Mesothelial cell of epicardium (in vitro differentiated cells): ENCODE data around the gene TP53. TPM values are rescaled to one million over a fixed set of nuclear protein-coding genes. Genes with fewer than 3 reads are reported as not detected.
A peak's percentile ranks its signal among the peaks of the same experiment; 100 is the strongest.

Experiments used
- DNase-seq, 2 experiments: peaks; one replicate each; pipeline ENCODE4 v3.0.0; 2021; ENCODE audit warnings: low spot score in 2 of 2; ENCODE audit not compliant: unreplicated experiment in 2 of 2
- H3K27ac Mint-ChIP-seq: 2 replicates; pipeline ENCODE4 v1.8.0; 2021; ENCODE audit warnings: mixed read lengths
- H3K27me3 Mint-ChIP-seq: 2 replicates; pipeline ENCODE4 v1.8.0; 2021; ENCODE audit warnings: low read depth, mixed read lengths
- H3K36me3 Mint-ChIP-seq: 2 replicates; pipeline ENCODE4 v1.8.0; 2021; ENCODE audit warnings: mixed read lengths
- H3K4me1 Mint-ChIP-seq: 2 replicates; pipeline ENCODE4 v1.8.0; 2021; ENCODE audit warnings: mixed read lengths
- H3K4me3 Mint-ChIP-seq: 2 replicates; pipeline ENCODE4 v1.8.0; 2021; ENCODE audit warnings: mild to moderate bottlenecking, moderate library complexity, mixed read lengths
- H3K9me3 Mint-ChIP-seq: 2 replicates; pipeline ENCODE4 v1.8.0; 2021; ENCODE audit warnings: mixed read lengths
- total RNA-seq: library from RNA; stranded (reverse); gene quantifications from 3 replicates; pipeline ENCODE4 v1.2.1, GENCODE V29; 2021
- TF ChIP-seq, protein P1 (sequence below): fragments of 200-600 bp; sonication (generic); IDR thresholded peaks from one replicate; pipeline ENCODE4 v1.5.0; 2021; ENCODE audit warnings: antibody characterized with exemption; ENCODE audit not compliant: unreplicated experiment

The TP53 gene
- total RNA-seq, 1 donor from 2014 or later: 98.8 TPM

DNA sequence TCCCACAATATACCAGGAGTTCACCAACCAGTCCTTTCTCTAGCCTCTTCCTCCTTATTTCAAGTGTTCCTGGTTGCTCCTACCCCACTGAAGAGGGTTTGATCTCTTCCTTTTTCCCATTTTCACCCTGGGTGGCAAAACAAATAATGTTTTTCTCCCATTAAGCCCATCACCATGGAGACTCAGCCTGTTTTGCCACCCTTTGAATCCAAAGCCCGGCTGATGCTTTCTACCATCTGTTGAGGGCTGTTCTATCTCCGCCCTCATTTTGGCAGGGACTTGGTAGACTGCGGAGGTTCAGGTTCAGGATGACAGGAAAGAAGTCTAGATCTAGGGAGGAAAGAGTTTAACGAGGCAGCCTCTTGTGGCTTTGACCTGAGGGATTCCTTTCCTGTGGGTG lies 32.8 kb upstream of the TP53 start:
- TF ChIP-seq, protein P1, sequence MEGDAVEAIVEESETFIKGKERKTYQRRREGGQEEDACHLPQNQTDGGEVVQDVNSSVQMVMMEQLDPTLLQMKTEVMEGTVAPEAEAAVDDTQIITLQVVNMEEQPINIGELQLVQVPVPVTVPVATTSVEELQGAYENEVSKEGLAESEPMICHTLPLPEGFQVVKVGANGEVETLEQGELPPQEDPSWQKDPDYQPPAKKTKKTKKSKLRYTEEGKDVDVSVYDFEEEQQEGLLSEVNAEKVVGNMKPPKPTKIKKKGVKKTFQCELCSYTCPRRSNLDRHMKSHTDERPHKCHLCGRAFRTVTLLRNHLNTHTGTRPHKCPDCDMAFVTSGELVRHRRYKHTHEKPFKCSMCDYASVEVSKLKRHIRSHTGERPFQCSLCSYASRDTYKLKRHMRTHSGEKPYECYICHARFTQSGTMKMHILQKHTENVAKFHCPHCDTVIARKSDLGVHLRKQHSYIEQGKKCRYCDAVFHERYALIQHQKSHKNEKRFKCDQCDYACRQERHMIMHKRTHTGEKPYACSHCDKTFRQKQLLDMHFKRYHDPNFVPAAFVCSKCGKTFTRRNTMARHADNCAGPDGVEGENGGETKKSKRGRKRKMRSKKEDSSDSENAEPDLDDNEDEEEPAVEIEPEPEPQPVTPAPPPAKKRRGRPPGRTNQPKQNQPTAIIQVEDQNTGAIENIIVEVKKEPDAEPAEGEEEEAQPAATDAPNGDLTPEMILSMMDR: no peak
- no peak overlapping the region for H3K27ac Mint-ChIP-seq
- no peaks in the 10 kb centered on the region for H3K36me3 Mint-ChIP-seq
- peaks cover 21% of the 10 kb centered on the region for H3K4me1 Mint-ChIP-seq
- H3K9me3 Mint-ChIP-seq: no peaks in the 10 kb centered on the region
- H3K4me3 Mint-ChIP-seq: no peak overlapping the region
- H3K27me3 Mint-ChIP-seq: peaks cover 46% of the 10 kb centered on the region
- no peak for DNase-seq

DNA sequence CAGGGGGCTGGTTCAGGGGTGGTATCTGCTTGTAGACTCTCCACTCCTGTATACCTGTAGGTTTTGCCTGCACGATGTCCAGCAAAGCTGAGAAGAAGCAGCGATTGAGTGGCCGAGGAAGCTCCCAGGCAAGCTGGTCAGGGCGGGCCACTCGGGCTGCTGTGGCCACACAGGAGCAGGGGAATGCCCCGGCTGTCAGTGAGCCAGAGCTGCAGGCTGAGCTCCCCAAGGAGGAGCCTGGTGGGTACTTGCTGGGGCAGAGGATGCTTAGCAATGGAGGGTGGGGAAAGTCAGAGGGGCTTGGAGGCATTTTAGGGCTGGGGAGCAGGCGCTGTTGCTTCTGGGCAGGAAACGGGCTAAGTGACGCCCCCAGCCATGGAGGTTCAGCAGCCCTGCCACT lies 32.4 kb upstream of the TP53 start:
- H3K36me3 Mint-ChIP-seq: no peaks in the 10 kb centered on the region
- TF ChIP-seq, protein P1: no peak
- peaks cover 21% of the 10 kb centered on the region for H3K4me1 Mint-ChIP-seq
- H3K27ac Mint-ChIP-seq: no peak overlapping the region
- no peak overlapping the region for H3K4me3 Mint-ChIP-seq
- DNase-seq: no peak
- no peaks in the 10 kb centered on the region for H3K9me3 Mint-ChIP-seq
- peaks cover 46% of the 10 kb centered on the region for H3K27me3 Mint-ChIP-seq

DNA sequence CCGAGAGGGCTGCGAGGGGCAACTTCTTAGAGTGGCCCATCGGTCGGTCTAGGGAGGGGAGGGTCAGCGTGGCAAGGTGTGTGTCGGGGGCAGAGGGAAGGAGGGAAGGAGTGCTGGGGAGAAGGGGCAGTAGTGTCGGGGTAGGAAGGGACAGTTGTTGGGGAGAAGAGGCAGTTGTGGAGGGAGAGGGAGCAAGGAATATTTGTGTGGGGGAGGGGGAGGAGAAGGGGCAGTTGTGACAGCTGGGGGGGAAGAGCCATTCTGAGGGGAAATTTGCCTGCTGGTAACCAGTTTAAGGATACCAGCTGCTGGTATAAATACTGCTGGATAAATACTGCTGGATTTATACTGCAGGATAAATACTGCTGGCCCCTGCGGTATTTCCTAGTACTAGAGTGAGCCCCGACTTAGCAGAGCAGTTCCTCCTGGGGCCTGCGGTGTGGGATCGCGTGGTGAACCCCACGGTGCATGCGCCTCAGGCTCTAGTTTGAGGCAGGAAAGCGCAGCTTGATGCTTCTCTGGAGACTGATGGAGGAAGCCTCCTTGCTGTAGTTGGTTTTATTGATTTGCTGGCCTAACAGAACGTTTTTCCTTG lies 30.6 kb upstream of the TP53 start:
- Mint-ChIP-seq H3K27me3 (peaks cover 50% of the 10 kb centered on the region), H3K4me1 (peaks cover 21% of the 10 kb centered on the region), H3K36me3 (no peaks in the 10 kb centered on the region), H3K9me3 (no peaks in the 10 kb centered on the region), H3K4me3 (peak overlapping the region; percentile 86), H3K27ac (no peak overlapping the region)
- DNase-seq: no peak
- TF ChIP-seq, protein P1: no peak

- Mint-ChIP-seq H3K4me3 (peak within 1 kb of the TSS; percentile 86), H3K36me3 (no peaks in the 10 kb centered on the region), H3K4me1 (peaks cover 21% of the 10 kb centered on the region), H3K9me3 (no peaks in the 10 kb centered on the region), H3K27me3 (peaks cover 52% of the 10 kb centered on the region), H3K27ac (peak within 1 kb of the TSS; percentile 89)
- TF ChIP-seq, protein P1: no peak
- DNase-seq: peak; percentile 74 to 87
Observed at GRCh38 chr17:7716901-7717755, 29.8 kb upstream of the TP53 start, which contains the start of gene DNAH2. Gene DNAH2 (plus strand): TSS chr17:7717744. CDS start chr17:7719735, 1,991 bp downstream.

GRCh38 chr17:7715936-7716886 lies 28.9 kb upstream of the TP53 start:
- peak overlapping the region; percentile 86 for H3K4me3 Mint-ChIP-seq
- no peaks in the 10 kb centered on the region for H3K36me3 Mint-ChIP-seq
- peaks cover 21% of the 10 kb centered on the region for H3K4me1 Mint-ChIP-seq
- no peak for DNase-seq
- TF ChIP-seq, protein P1: no peak
- no peaks in the 10 kb centered on the region for H3K9me3 Mint-ChIP-seq
- peak overlapping the region; percentile 89 for H3K27ac Mint-ChIP-seq
- H3K27me3 Mint-ChIP-seq: peaks cover 55% of the 10 kb centered on the region
